Measurements from ENCODE around the gene CASK. TPM values are rescaled to one million over a fixed set of nuclear protein-coding genes. Genes with fewer than 3 reads are reported as not detected.

The CASK gene
- total RNA-seq, 1 donor from 2014 or later, result 38.2 TPM

- no peak for TF ChIP-seq CTCF (IDR thresholded peaks at IDR 0.05)
- no peaks in the 10 kb centered on the region for H3K9me3 ChIP-seq
- no peaks in the 10 kb centered on the region for H3K36me3 ChIP-seq
- intact Hi-C loops (cut with DNase I), result no loop called here
- ATAC-seq (no peak), DNase-seq (no peak)
- no peaks in the 10 kb centered on the region for H3K27me3 ChIP-seq (ENCODE audit: low read depth)
- H3K4me1 ChIP-seq, result no peaks in the 10 kb centered on the region
- no peak overlapping the region for H3K27ac ChIP-seq
- no peak overlapping the region for H3K4me3 ChIP-seq
Measured at GRCh38 chrX:41933546-41933945, 10.2 kb upstream of the CASK start.

GRCh38 chrX:41932885-41933284 lies 9.5 kb upstream of the CASK start:
- no peak overlapping the region for H3K4me3 ChIP-seq
- intact Hi-C loops (cut with DNase I), result no loop called here
- no peaks in the 10 kb centered on the region for H3K9me3 ChIP-seq
- no peak overlapping the region for H3K27ac ChIP-seq
- no peaks in the 10 kb centered on the region for H3K27me3 ChIP-seq (ENCODE audit: low read depth)
- no peaks in the 10 kb centered on the region for H3K4me1 ChIP-seq
- no peak for TF ChIP-seq CTCF (IDR thresholded peaks at IDR 0.05)
- DNase-seq, result no peak
- H3K36me3 ChIP-seq, result no peaks in the 10 kb centered on the region
- ATAC-seq, result no peak

GRCh38 chrX:41931591-41931990 lies 8.2 kb upstream of the CASK start:
- Histone ChIP-seq H3K4me1 (no peaks in the 10 kb centered on the region), H3K36me3 (no peaks in the 10 kb centered on the region), H3K9me3 (no peaks in the 10 kb centered on the region), H3K27me3 (ENCODE audit: low read depth) (no peaks in the 10 kb centered on the region), H3K4me3 (no peak overlapping the region), H3K27ac (no peak overlapping the region)
- ATAC-seq (no peak), DNase-seq (no peak)
- TF ChIP-seq CTCF (IDR thresholded peaks at IDR 0.05), result no peak
- intact Hi-C loops (cut with DNase I), result no loop called here

- DNase-seq (peak; percentile 41), ATAC-seq (peak; percentile 42 to 55)
- no peaks in the 10 kb centered on the region for H3K9me3 ChIP-seq
- H3K27ac ChIP-seq, result peak overlapping the region; percentile 79
- H3K4me1 ChIP-seq, result peaks cover 4% of the 10 kb centered on the region
- no peaks in the 10 kb centered on the region for H3K27me3 ChIP-seq (ENCODE audit: low read depth)
- no peaks in the 10 kb centered on the region for H3K36me3 ChIP-seq
- TF ChIP-seq CTCF (IDR thresholded peaks at IDR 0.05), result no peak
- intact Hi-C loops (cut with DNase I), result no loop called here
- H3K4me3 ChIP-seq, result peak overlapping the region; percentile 64
Measured at GRCh38 chrX:41923978-41924683, 777 bp upstream of the CASK start.

- peaks cover 4% of the 10 kb centered on the region for H3K4me1 ChIP-seq
- peak overlapping the region; percentile 79 for H3K27ac ChIP-seq
- ATAC-seq (peak in 1 of 2 donors; percentile 1), DNase-seq (peak; percentile 47)
- H3K27me3 ChIP-seq (ENCODE audit: low read depth), result no peaks in the 10 kb centered on the region
- H3K9me3 ChIP-seq, result no peaks in the 10 kb centered on the region
- no peak for TF ChIP-seq CTCF (IDR thresholded peaks at IDR 0.05)
- peak overlapping the region; percentile 64 for H3K4me3 ChIP-seq
- intact Hi-C loops (cut with DNase I), result no loop called here
- H3K36me3 ChIP-seq, result no peaks in the 10 kb centered on the region
Measured at GRCh38 chrX:41922431-41923151, 763 bp downstream of the CASK start.

Data from lower lobe of right lung (tissue), 2 donors.